GM12892 (cell line): ENCODE data around the gene COL15A1.

Experiments used
- DNase-seq: peaks from one replicate; pipeline ENCODE4 v3.0.0; 2011; ENCODE audit not compliant: insufficient read length
- FAIRE-seq: peaks from 2 replicates; lab custom pipeline; 2011; peaks lifted over from hg19 to GRCh38; lab: Jason Lieb, UNC
- POLR2A ChIP-seq: IDR thresholded peaks from 2 replicates; pipeline ENCODE4 v1.6.1; 2011; ENCODE audit warnings: low read depth, low read length, control low read depth
- POLR2AphosphoS5 ChIP-seq: IDR thresholded peaks from 2 replicates; pipeline ENCODE4 v1.6.1; 2011; ENCODE audit warnings: low read depth, low read length, control low read depth
- TAF1 ChIP-seq: IDR thresholded peaks from 2 replicates; pipeline ENCODE4 v1.6.1; 2011; ENCODE audit warnings: low read depth, mild to moderate bottlenecking, control low read depth, low read length, borderline replicate concordance

The COL15A1 gene

DNA sequence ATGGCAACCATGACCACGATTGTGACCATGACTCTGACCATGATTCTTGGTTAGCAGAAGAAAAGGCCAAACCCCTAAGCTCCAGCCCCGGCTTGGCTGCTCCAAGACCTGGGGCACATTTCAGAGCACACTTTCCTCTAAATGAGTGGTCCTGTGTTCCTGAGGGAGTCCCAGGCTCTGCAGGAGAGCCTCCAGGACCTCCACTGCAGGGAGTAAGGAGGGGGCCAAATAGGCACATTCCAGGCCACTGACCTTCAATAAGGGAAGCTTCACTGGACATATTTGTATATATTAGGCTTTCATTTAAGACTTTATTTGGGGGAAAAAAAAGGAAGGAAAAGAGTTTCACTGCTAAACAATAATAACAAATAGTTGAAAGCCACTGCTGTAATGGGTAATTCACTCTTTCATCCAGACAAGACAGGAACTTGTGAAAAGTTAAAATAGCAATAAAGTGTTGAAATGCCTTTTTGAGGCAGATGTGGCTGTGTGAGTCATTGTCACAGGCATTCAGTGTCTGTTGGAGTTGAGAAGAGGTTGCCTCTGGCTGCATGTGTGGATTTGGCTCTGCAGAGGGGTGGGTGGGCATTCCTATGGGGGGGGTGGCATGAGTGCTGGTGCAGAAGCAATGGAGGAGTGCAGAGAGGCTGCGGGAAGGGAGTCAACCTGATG is 97.3 kb downstream of the COL15A1 start:
- DNase-seq (no peak), FAIRE-seq (no peak)
- TF ChIP-seq TAF1 (no peak), POLR2A (no peak), POLR2AphosphoS5 (no peak)

DNA sequence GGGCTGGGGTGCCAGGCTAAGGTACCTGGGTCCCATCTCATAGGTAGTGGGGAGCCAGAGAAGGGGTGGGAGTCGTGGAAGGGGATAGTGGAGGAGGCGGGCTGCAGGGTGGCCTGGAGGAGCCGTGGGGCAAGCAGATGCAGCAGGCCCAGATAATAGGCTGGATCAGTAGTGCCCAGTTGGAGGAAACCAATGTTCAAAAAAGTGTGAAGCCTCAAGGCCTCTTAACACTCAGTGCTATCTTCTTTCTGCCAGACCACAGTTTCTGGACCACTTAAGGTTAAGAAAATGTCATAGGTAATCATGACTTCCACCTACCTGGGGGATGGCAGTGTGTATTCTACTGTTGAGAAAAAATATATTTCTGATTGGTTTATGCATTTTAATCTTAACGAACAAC is 97.9 kb downstream of the COL15A1 start:
- TF ChIP-seq POLR2AphosphoS5, result no peak
- no peak for TF ChIP-seq TAF1
- no peak for TF ChIP-seq POLR2A
- FAIRE-seq (no peak), DNase-seq (no peak)

DNA sequence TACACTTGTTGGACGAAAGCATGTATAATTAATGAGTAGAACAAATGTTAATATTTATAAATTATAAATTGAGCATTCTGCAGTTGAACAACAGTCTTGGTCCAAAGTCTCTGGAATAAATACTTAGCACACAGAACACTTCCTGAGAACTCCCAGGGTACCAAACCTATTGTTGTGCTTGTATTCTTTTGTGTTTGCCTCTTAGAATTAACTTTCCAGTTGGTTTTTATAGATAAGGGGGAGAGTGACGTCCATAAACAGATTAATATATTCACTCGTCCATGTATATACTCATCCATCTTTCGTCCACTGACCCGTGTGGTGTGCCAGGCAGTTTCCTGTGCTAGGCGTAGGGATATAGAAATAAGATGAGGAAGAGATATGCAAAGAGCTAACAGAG is 98.9 kb downstream of the COL15A1 start:
- FAIRE-seq (no peak), DNase-seq (no peak)
- TF ChIP-seq TAF1 (no peak), POLR2AphosphoS5 (no peak), POLR2A (no peak)

DNA sequence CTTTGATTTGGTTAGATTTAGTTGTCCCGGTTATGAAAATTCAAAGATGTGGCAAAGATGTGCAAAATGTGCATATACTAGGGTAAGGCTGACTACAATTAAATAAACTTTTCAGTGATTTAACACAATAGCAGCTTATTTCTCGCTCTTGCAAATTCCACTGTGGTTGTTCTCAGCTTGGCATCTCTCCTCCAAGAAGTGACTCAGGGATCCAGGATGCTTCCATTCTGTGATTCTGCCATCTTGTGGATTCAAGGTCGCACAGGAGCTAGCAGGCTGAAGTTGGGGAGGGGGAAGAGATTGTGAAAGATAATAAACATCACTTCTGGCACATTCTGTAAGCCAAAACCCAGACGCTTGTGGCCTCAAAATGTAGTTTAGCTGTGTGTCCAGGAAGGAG is 101.1 kb downstream of the COL15A1 start:
- no peak for FAIRE-seq
- no peak for TF ChIP-seq POLR2A
- TF ChIP-seq POLR2AphosphoS5, result no peak
- no peak for TF ChIP-seq TAF1

DNA sequence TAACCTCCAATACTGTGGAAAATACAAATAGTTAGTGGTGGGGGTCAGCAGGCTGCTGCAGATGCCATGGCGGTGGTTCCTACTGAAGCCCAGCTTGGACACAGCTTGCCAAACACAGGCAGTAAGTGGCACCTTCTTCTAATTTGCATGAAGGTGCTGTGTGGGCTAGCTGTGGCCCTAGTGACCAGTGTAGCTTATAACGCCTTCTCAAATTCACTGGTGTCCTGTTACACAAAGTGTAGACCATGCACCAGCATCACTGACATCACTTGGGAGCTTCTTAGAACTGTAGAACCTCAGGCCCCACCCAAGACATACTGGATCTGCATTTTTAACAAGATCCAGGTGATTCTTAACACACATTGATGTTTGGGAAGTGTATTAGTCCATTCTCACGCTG is 102.4 kb downstream of the COL15A1 start:
- FAIRE-seq (no peak), DNase-seq (no peak)
- TF ChIP-seq TAF1 (no peak), POLR2AphosphoS5 (no peak), POLR2A (no peak)

More for the DNA sequence above, 101.1 kb downstream of the COL15A1 start:
- no peak for DNase-seq

DNA sequence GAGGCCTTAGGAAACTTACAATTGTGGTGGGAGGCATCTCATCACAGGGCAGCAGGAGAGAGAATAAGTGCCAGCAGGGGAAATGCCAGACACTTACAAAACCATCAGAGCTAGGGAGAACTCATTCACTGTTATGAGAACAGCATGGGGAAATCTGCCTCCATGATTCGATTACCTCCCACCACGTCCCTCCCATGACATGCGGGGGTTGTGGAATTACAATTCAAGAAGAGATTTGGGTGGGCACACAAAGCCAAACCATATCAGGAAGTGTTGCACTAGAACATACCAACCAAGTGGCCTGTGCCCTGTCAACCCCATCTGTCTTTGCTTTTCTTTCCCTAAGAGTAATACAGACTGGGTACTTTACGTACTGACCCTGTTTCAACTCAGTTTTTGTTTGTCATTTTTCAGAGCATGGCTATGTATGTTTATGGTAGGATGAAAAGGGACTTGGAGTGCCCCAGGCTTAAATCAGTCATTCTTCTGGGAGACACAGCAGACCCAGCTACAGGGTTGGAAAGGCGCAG is 102.9 kb downstream of the COL15A1 start:
- no peak for TF ChIP-seq POLR2A
- TF ChIP-seq TAF1, result no peak
- no peak for TF ChIP-seq POLR2AphosphoS5
- DNase-seq (no peak), FAIRE-seq (no peak)

DNA sequence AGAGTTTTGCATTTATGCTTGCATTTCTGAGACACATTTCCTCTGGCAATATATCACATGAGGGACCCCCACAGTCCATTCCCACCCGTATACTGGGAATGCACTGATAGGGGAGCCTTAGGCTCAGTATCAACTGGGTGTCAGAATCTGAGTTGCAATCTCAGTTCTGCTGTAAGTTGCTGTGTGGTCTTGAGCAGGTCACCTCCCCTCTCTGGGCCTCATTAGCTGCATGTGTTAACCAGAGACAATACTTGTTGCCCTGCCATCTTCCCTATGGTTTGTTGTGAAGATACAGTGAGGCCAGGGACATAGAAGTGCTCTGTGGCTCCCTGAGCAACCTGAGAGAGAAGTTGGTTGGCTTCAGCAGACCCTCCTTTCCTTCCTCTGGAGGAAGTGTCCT is 105.5 kb downstream of the COL15A1 start:
- FAIRE-seq, result no peak
- TF ChIP-seq POLR2AphosphoS5 (no peak), TAF1 (no peak), POLR2A (no peak)

DNA sequence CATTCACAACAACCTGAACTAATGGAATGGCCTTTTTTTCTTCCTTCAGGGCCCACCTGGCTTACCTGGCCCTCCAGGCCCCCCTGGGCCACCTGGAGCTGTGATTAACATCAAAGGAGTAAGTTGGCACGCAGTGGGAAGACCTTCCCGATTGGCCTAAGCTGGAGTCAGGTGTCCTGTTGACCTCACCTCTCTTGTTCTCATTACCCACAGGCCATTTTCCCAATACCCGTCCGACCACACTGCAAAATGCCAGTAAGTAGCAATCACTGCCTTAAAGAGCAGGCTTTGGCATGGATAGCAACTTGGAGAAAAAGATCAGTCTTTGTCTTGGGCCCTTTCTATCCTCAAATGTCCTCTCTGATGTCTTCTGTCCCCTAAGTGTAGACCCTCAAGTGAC is 105.9 kb downstream of the COL15A1 start:
- TF ChIP-seq POLR2A (no peak), POLR2AphosphoS5 (no peak), TAF1 (no peak)
- FAIRE-seq (no peak), DNase-seq (no peak)

More for the DNA sequence above, 105.5 kb downstream of the COL15A1 start:
- DNase-seq, result no peak

DNA sequence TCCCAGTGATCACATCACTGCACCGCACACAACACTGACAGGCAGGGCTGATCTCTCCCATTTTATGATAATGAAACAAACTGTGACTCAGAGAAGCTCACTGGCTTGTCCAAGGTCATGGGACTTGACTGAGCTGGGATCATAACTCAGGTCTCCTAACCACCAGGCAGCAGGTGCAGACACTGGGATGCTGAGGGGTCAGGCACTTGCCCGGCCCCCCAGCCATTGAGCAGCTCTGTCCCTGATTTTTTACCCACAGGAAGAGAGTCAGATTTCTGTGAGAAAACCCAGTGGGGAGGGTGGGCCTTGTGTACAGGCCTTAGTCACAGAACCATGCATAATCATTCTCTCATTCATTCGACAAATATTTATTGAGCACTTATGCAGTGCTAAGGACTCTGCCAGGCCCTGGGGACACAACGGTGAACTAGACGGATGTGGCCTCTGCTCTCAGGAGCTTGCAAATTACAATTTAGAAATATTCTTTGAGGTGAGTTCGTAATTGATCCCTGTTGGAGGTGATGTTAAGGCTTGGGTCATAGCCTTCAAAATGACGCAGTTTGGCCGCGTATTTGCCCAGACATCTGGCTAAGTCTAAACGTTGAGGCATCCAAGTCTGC is 106.7 kb downstream of the COL15A1 start:
- FAIRE-seq, result no peak
- TF ChIP-seq TAF1 (no peak), POLR2A (no peak), POLR2AphosphoS5 (no peak)

DNA sequence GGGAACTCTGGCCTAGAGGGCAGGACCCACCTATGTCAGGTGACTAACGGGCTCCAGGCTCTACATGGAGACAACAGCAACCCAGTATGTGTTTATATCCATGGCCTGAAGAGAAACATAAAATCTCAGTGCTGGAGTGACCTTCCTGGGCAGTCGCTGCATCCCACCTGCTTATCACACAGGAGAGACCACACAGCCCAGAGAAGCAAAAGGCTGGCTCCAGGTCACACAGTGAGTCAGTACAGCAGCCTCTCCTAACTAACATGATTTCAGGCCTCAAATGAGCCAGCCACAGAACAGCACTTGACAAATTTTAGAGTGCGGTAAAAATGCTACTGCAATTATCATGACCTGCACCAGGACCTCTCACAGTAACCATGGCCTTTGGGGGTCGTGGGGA is 107.2 kb downstream of the COL15A1 start:
- no peak for FAIRE-seq
- DNase-seq, result no peak
- TF ChIP-seq POLR2A, result no peak
- TF ChIP-seq TAF1, result no peak
- no peak for TF ChIP-seq POLR2AphosphoS5

More for the DNA sequence above, 106.7 kb downstream of the COL15A1 start:
- DNase-seq, result no peak

DNA sequence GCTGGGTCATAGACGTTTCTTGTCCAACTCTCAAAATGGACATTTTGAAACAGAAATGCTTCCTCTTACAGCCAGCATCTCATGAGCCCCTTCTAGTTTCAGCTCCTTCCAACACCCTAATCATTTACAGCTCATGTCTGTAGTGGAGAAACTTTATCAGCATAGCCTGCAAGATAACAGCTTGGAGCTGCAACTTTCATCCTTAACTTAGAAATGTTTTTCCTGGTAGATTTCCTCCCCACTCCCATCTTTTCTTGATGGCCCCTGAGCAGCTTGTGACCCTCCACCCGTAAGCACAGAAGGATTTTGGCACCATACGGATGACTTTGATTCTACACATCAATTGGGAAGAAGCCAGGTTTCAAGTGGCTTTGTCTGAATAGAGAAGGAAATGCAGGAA is 107.7 kb downstream of the COL15A1 start:
- no peak for FAIRE-seq

DNA sequence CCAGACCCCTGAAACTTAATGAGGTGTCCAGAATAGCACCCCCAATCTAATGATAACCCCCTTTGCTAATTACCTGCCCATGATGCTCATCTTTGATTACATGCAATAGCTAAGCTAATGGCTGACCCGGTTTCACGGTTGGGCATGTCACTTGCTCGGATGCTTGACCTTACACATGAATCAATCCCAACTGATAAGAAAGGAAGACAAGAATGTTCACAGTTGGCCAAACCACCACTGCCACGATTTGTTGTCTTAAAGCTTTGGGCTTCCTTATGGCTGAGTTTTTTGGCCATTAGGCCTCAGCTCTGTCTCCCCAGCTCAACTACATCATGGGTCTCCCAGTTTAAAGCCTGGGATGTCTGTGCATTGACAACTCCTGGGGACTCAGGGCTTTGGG is 108.1 kb downstream of the COL15A1 start:
- FAIRE-seq, result no peak
- DNase-seq, result no peak

More for the DNA sequence above, 107.7 kb downstream of the COL15A1 start:
- no peak for DNase-seq
- TF ChIP-seq POLR2A (no peak), POLR2AphosphoS5 (no peak), TAF1 (no peak)

More for the DNA sequence above, 108.1 kb downstream of the COL15A1 start:
- no peak for TF ChIP-seq TAF1
- no peak for TF ChIP-seq POLR2A
- no peak for TF ChIP-seq POLR2AphosphoS5
